GM12873 (cell line): Measurements from ENCODE around the gene IL12RB2.

Source experiments
- TF ChIP-seq, protein P1 (sequence below): IDR thresholded peaks from 2 replicates; pipeline ENCODE4 v1.5.1; 2012; ENCODE audit warnings: low read depth, mild to moderate bottlenecking, moderate library complexity, low read length, control low read depth; ENCODE audit not compliant: insufficient read depth; ENCODE audit errors: missing control alignments

IL12RB2 gene

DNA sequence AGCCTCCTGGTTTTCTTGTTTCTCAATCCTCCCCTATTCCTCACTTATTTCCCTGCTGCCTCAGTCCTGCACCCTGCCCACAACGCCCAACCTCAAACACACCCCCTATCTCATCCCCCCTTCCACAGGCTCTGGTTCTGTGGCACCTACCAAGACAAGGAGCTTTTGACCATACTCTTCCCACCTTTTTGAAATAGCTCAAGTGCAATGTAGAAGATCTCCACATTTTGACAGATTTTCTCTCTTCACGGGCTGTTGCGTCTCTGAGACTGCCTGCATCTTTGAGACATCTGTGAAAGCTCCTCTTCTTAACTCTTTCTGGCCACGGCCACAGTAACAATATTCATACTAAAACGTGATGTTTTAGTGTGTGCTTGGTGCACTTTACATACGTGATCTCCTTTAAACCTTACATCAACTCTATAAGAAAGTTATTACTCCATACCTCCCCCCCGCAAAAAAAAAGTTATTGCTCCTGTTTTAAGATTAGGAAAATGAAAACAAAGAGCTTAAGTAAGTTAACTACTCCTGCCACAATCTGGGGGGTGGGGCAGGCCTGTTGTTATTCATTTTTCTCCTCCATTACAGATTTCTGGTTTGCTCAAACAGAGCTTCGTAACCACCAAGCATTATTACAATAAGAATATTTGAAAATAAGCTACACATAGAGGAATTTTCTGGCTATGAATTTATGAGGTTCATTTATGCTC is 124.4 kb downstream of the IL12RB2 start:
- TF ChIP-seq, protein P1, sequence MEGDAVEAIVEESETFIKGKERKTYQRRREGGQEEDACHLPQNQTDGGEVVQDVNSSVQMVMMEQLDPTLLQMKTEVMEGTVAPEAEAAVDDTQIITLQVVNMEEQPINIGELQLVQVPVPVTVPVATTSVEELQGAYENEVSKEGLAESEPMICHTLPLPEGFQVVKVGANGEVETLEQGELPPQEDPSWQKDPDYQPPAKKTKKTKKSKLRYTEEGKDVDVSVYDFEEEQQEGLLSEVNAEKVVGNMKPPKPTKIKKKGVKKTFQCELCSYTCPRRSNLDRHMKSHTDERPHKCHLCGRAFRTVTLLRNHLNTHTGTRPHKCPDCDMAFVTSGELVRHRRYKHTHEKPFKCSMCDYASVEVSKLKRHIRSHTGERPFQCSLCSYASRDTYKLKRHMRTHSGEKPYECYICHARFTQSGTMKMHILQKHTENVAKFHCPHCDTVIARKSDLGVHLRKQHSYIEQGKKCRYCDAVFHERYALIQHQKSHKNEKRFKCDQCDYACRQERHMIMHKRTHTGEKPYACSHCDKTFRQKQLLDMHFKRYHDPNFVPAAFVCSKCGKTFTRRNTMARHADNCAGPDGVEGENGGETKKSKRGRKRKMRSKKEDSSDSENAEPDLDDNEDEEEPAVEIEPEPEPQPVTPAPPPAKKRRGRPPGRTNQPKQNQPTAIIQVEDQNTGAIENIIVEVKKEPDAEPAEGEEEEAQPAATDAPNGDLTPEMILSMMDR, result no peak

DNA sequence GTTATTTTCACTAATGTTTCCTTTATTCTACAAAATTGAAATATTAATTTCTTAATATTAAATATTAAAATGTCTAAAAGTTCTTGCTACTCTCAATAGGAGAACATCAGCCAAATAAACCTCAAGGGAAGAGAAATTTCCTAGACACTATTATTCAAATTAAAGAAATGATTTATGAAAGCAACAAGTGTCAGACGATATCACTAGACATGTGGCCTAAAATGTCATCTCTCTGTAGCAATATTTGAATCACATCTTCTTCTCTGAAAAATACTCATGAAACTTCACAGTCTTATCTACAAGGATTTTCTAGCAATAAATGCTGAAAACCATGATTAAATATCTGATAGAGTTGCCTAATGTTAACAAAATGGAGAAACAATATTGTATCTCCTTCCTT is 125.1 kb downstream of the IL12RB2 start:
- TF ChIP-seq, protein P1, result no peak

- TF ChIP-seq, protein P1, result no peak
Observed at GRCh38 chr1:67433837-67434236, 126.2 kb downstream of the IL12RB2 start.

DNA sequence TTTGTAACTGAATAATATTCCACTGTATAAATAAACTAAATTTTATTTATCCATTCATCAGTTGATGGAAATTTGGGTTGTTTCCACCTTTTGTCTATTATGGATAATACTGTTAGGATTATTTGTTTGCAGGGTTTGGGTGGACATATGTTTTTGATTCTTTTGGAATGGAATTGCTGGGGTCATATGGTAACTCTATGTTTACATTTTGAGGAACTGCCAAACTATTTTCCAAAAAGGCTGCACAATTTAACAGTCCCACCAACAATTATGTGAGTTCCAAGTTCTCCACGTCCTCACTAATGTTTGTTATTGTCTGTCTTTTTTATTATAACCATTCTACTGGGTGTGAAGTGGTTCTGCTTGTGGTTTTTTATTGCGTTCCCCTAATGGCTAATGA is 126.8 kb downstream of the IL12RB2 start:
- TF ChIP-seq, protein P1, result no peak

DNA sequence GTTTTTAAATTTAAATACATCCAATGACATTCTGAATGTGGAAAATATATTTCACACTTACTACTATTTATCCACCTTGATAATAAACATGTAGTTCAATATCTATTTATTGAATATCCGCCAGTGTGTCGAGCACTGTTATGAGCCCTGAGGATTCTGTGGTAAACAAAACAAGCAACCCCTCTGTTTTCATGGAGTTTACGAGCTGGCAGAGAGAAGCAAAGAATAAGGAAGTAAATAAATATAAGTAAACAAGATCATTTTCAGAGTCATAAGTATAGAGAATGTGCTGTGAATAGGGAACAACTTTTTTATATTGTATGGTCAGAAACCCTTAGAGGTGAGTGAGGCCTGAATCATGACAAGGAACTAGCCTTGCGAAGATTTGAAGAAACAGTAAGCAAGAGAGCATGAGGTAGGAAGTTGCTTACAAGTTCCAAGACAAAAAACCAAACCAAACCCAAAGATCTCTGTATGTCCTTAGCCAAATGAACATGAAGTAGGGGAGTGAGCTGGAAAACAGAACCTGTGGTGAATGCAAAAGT is 128.9 kb downstream of the IL12RB2 start:
- TF ChIP-seq, protein P1, result no peak

DNA sequence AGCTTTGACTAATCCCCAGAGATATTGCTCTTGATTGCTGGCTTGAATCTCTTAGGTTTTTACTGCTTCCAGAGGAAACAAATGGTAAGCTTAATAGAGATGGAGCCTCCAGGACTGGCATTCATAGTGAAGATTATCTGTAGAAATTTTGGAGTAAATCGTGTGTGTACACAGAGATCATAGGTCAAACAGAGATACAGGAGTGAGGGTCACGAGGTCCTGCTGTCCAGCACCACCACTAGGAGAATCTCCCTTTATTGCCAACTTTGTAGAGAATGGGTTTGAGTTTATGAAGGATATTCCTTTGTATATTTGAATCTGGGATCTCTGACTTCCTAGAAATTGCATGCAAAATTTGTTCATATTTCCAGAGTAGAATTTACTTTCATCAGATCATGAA is 130.3 kb downstream of the IL12RB2 start:
- TF ChIP-seq, protein P1, result no peak

GRCh38 chr1:67439277-67440029 is 131.8 kb downstream of the IL12RB2 start:
- TF ChIP-seq, protein P1, result no peak
